PC-3 (cell line): ENCODE results near the gene TMEM131L. TPM values are rescaled to one million over a fixed set of nuclear protein-coding genes. Genes with fewer than 3 reads are reported as not detected.

ENCODE experiments used
- ATAC-seq: fragments of 200-7000 bp; cut with Tn5 transposase; 2 replicates; pipeline ENCODE4 v1.9.1; 2020; ENCODE audit warnings: mild to moderate bottlenecking, moderate library complexity
- BruUV-seq: library from RNA; stranded (reverse); fragments of 400-500 nt; replicated peaks from 2 replicates; lab custom pipeline; 2021; lab: Mats Ljungman, UMichigan
- CTCF ChIA-PET: fragments of 300-600 bp; sonication (Branson Sonifier 250); formaldehyde crosslinking; loops from one replicate; lab custom pipeline; 2022; ENCODE audit warnings: antibody characterized with exemption; lab: Charles Lee
- POLR2A ChIA-PET: fragments of 300-600 bp; sonication (Branson Sonifier 250); formaldehyde crosslinking; loops from one replicate; lab custom pipeline; 2022; ENCODE audit warnings: antibody characterized with exemption; ENCODE audit not compliant: unreplicated experiment; lab: Charles Lee
- DNase-seq: peaks from one replicate; pipeline ENCODE4 v3.0.0-alpha.2; 2015
- H2AFZ ChIP-seq: fragments of 300-600 bp; sonication (generic); 2 replicates; pipeline ENCODE4 v1.6.0; 2016; ENCODE audit warnings: antibody characterized with exemption, low read length
- H3F3A ChIP-seq: fragments of 300-600 bp; sonication (generic); one replicate; pipeline ENCODE4 v1.6.0; 2017; ENCODE audit warnings: antibody characterized with exemption, low read length, control low read depth, mild to moderate bottlenecking; ENCODE audit not compliant: unreplicated experiment
- H3K27ac ChIP-seq: fragments of 300-600 bp; sonication (generic); 2 replicates; pipeline ENCODE4 v1.5.1; 2016; ENCODE audit warnings: mild to moderate bottlenecking, low read length
- H3K27me3 ChIP-seq: fragments of 300-600 bp; sonication (generic); 2 replicates; pipeline ENCODE4 v1.6.1; 2016; ENCODE audit warnings: low read length, mixed read lengths
- H3K36me3 ChIP-seq: fragments of 300-600 bp; sonication (generic); 2 replicates; pipeline ENCODE4 v1.6.1; 2016; ENCODE audit warnings: low read depth, mixed run types, low read length, mixed read lengths
- H3K4me1 ChIP-seq: fragments of 300-600 bp; sonication (generic); 2 replicates; pipeline ENCODE4 v1.5.1; 2016; ENCODE audit warnings: low read length; ENCODE audit not compliant: insufficient read depth
- H3K4me2 ChIP-seq: fragments of 300-600 bp; sonication (generic); 2 replicates; pipeline ENCODE4 v1.6.0; 2016; ENCODE audit warnings: low read length
- H3K4me3 ChIP-seq: fragments of 300-600 bp; sonication (generic); 2 replicates; pipeline ENCODE4 v1.5.1; 2016; ENCODE audit warnings: mild to moderate bottlenecking, low read length, mixed read lengths
- H3K79me2 ChIP-seq: fragments of 300-600 bp; sonication (generic); 2 replicates; pipeline ENCODE4 v1.6.1; 2017; ENCODE audit warnings: low read length, mixed read lengths
- H3K9ac ChIP-seq: fragments of 300-600 bp; sonication (generic); 2 replicates; pipeline ENCODE4 v1.6.0; 2016; ENCODE audit warnings: mild to moderate bottlenecking, low read length
- H3K9me2 ChIP-seq: fragments of 300-600 bp; sonication (generic); replicated peaks from 2 replicates; pipeline ENCODE4 v1.6.1; 2016; ENCODE audit warnings: mixed run types, low read length, mixed read lengths
- H3K9me3 ChIP-seq: fragments of 300-600 bp; sonication (generic); 2 replicates; pipeline ENCODE4 v1.6.1; 2016; ENCODE audit warnings: low read length, mixed read lengths
- H4K20me1 ChIP-seq: fragments of 300-600 bp; sonication (generic); 2 replicates; pipeline ENCODE4 v1.6.1; 2016; ENCODE audit warnings: low read length, mixed read lengths
- EZH2 ChIP-seq: fragments of 300-600 bp; sonication (generic); IDR thresholded peaks from one replicate; pipeline ENCODE4 v1.6.1; 2017; ENCODE audit warnings: antibody characterized with exemption, mild to moderate bottlenecking, low read length; ENCODE audit not compliant: unreplicated experiment
- EZH2phosphoT487 ChIP-seq: fragments of 300-600 bp; sonication (generic); IDR thresholded peaks from 2 replicates; pipeline ENCODE4 v1.6.1; 2018; ENCODE audit warnings: mild to moderate bottlenecking, antibody characterized with exemption, low read length, borderline replicate concordance
- intact Hi-C: fragments of 100-400 bp; cut with micrococcal nuclease; formaldehyde crosslinking; loops from 2 replicates; pipeline ENCODE4 v1.9.0; 2023
- total RNA-seq: library from RNA; depleted of rRNA; stranded (reverse); fragments of >200 nt; gene quantifications from 2 replicates; pipeline ENCODE4 v1.2.3, GENCODE V29; 2014
- TF ChIP-seq, protein P1 (sequence below): fragments of 300-600 bp; sonication (generic); conservative IDR thresholded peaks from 2 replicates; pipeline ENCODE4 v1.5.1; 2017; ENCODE audit warnings: antibody characterized with exemption, low read depth, mild to moderate bottlenecking, low read length

TMEM131L gene
- total RNA-seq, 1 experiment from 2014 or later, result 7.7 TPM

DNA sequence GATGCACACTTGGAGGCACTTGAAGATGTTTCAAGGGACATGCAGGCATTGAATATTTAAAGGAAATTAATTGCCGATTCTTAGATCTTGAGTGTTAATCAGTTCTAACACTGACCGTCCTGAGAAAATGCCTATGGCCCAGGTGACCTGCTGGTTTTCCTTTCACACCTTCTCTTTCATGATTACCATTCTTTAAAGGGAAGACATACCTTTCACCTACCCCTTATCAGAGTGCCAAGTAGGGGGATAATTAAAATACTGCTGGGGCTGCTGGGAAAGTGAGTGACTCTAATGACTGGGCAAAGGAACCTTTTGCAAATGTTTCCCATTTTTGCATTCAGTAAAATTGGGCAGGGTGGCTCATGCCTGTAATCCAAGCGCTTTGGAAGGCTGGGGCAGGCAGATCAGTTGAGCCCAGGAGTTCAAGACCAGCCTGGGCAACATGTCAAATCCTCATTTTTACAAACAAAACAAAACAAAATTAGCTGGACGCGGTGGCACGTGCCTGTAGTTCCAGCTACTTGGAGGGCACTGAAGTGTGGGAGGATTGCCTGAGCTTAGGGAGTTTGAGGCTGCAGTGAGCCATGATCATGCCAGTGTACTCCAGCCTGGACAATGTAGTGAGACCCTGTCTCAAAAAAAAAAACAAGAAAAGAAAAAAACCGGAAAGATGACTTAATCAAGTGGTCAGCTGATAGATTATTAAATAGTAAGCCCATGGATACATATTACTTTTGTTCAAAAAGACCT lies 44.3 kb downstream of the TMEM131L start:
- ChIA-PET CTCF (no interaction called here), POLR2A (no interaction called here)
- Histone ChIP-seq H3K27me3 (no peaks in the 10 kb centered on the region), H3K9me3 (no peaks in the 10 kb centered on the region), H4K20me1 (no peaks in the 10 kb centered on the region), H3K79me2 (0 out of 2 replicates have a peak, but pooled peaks cover 11% of the 10 kb centered on the region), H2AFZ (no peak overlapping the region), H3K4me3 (no peak overlapping the region), H3K4me1 (peaks cover 62% of the 10 kb centered on the region), H3K4me2 (peak overlapping the region; percentile 67), H3K27ac (no peak overlapping the region), H3F3A (no peaks in the 10 kb centered on the region), H3K9ac (no peak overlapping the region), H3K36me3 (no peaks in the 10 kb centered on the region), H3K9me2 (no peaks in the 10 kb centered on the region)
- no peak for ATAC-seq
- DNase-seq, result no peak
- TF ChIP-seq EZH2phosphoT487 (no peak), EZH2 (no peak)
- TF ChIP-seq, protein P1, sequence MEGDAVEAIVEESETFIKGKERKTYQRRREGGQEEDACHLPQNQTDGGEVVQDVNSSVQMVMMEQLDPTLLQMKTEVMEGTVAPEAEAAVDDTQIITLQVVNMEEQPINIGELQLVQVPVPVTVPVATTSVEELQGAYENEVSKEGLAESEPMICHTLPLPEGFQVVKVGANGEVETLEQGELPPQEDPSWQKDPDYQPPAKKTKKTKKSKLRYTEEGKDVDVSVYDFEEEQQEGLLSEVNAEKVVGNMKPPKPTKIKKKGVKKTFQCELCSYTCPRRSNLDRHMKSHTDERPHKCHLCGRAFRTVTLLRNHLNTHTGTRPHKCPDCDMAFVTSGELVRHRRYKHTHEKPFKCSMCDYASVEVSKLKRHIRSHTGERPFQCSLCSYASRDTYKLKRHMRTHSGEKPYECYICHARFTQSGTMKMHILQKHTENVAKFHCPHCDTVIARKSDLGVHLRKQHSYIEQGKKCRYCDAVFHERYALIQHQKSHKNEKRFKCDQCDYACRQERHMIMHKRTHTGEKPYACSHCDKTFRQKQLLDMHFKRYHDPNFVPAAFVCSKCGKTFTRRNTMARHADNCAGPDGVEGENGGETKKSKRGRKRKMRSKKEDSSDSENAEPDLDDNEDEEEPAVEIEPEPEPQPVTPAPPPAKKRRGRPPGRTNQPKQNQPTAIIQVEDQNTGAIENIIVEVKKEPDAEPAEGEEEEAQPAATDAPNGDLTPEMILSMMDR, result no peak
- intact Hi-C loops, result no loop called here
- BruUV-seq, result no TSS peak

DNA sequence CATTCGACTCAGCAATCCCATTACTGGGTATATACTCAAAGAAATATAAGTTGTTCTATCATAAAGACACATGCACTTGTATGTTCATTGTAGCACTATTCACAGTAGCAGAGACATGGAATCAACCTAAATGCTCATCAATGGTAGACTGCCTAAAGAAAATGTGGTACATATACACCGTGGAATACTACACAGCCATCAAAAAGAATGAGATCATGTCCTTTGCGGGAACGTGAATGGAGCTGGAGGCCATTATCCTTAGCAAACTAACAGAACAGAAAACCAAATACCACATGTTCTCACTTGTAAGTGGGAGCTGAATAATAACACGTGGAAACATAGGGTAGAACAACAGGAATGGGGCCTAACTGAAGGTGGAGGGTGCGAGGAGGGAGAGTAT lies 44.9 kb downstream of the TMEM131L start:
- TF ChIP-seq EZH2 (no peak), EZH2phosphoT487 (no peak)
- TF ChIP-seq, protein P1, result no peak
- Histone ChIP-seq H3K9me2 (no peaks in the 10 kb centered on the region), H4K20me1 (no peaks in the 10 kb centered on the region), H3K9me3 (no peaks in the 10 kb centered on the region), H2AFZ (no peak overlapping the region), H3K4me1 (peaks cover 55% of the 10 kb centered on the region), H3F3A (no peaks in the 10 kb centered on the region), H3K4me3 (no peak overlapping the region), H3K4me2 (no peak overlapping the region), H3K79me2 (peaks cover 15% of the 10 kb centered on the region; the same call in 1 of the 2 replicates), H3K36me3 (no peaks in the 10 kb centered on the region), H3K27ac (no peak overlapping the region), H3K27me3 (no peaks in the 10 kb centered on the region), H3K9ac (no peak overlapping the region)
- intact Hi-C loops, result no loop called here
- DNase-seq, result no peak
- ATAC-seq, result no peak
- ChIA-PET CTCF (no interaction called here), POLR2A (no interaction called here)
- BruUV-seq, result no TSS peak

DNA sequence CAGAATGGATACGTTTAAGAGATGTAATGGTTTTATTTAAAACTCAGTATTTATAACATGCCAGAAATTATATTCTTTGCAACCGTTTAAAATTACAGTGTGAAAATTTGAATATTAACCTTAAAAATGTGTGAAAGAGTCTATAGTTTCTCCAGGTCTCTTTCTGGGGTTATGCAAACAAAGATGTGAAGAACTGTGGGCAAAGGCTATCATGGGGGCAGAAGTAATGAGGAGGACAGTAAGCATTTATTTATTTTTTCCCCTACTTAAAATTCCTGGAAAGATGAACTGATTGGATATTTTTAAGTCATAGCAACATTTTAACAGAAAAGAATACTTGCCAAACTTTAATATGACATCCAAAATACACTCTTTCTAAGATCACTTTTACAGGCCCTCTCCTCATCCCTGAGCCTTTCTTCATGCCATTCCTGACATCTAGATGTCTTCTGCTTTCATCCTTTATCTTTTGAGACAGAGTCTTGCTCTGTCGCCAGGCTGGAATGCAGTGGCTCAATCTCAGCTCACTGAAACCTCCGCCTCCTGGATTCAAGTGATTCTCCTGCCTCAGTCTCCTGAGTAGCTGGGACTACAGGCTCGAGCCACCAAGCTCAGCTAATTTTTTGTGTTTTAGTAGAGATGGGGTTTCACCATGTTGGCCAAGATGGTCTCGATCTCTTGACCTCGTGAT lies 46.1 kb downstream of the TMEM131L start:
- no peaks in the 10 kb centered on the region for H3K9me3 ChIP-seq
- no peak for TF ChIP-seq EZH2
- TF ChIP-seq EZH2phosphoT487, result no peak
- TF ChIP-seq, protein P1, result no peak
- H3K27me3 ChIP-seq, result no peaks in the 10 kb centered on the region
- peaks cover 15% of the 10 kb centered on the region; the same call in 1 of the 2 replicates for H3K79me2 ChIP-seq
- no peak for DNase-seq
- ChIA-PET POLR2A (no interaction called here), CTCF (no interaction called here)
- H3F3A ChIP-seq, result no peaks in the 10 kb centered on the region
- no peak overlapping the region for H3K4me3 ChIP-seq
- no peak overlapping the region for H3K9ac ChIP-seq
- H4K20me1 ChIP-seq, result no peaks in the 10 kb centered on the region
- no peak overlapping the region for H3K27ac ChIP-seq
- no peaks in the 10 kb centered on the region for H3K9me2 ChIP-seq
- H3K4me1 ChIP-seq, result peaks cover 43% of the 10 kb centered on the region
- H3K36me3 ChIP-seq, result no peaks in the 10 kb centered on the region
- no peak for ATAC-seq
- BruUV-seq, result no TSS peak
- intact Hi-C loops, result no loop called here
- no peak overlapping the region for H2AFZ ChIP-seq
- no peak overlapping the region for H3K4me2 ChIP-seq
